OCI-LY3 (cell line): ENCODE data around the gene DIAPH2.

Experiments
- H2AFZ ChIP-seq: fragments of 200-600, 300-600 bp; shearing (Covaris generic); 2 replicates; pipeline ENCODE4 v1.6.0; 2014; ENCODE audit warnings: antibody characterized with exemption, low read depth, low read length
- H3K27ac ChIP-seq: fragments of 200-600, 300-600 bp; sonication (generic); 2 replicates; pipeline ENCODE4 v1.5.1; 2014; ENCODE audit warnings: mild to moderate bottlenecking, low read length, moderate library complexity, mixed read lengths
- H3K27me3 ChIP-seq: fragments of 200-600, 300-600 bp; sonication (generic); 2 replicates; pipeline ENCODE4 v1.6.1; 2014; ENCODE audit warnings: low read depth, low read length, mixed read lengths
- H3K36me3 ChIP-seq: fragments of 200-600, 300-600 bp; sonication (generic); replicated peaks from 2 replicates; pipeline ENCODE3; 2014; ENCODE audit warnings: low read depth, low read length, mixed read lengths
- H3K4me1 ChIP-seq: fragments of 300-600, 200-600 bp; sonication (generic); 2 replicates; pipeline ENCODE4 v1.6.1; 2014; ENCODE audit warnings: low read length, mixed read lengths
- H3K4me2 ChIP-seq: fragments of 200-600, 300-600 bp; sonication (generic); 2 replicates; pipeline ENCODE4 v1.6.1; 2014; ENCODE audit warnings: low read length, mixed read lengths
- H3K4me3 ChIP-seq: fragments of 300-600, 200-600 bp; sonication (generic); 2 replicates; pipeline ENCODE4 v1.5.1; 2014; ENCODE audit warnings: antibody characterized with exemption, mild to moderate bottlenecking, low read length, moderate library complexity
- H3K79me2 ChIP-seq: fragments of 300-600, 200-600 bp; shearing (Covaris generic); 2 replicates; pipeline ENCODE4 v1.6.1; 2014; ENCODE audit warnings: mild to moderate bottlenecking, low read length, mixed read lengths
- H3K9ac ChIP-seq: fragments of 300-600, 200-600 bp; shearing (Covaris generic); 2 replicates; pipeline ENCODE4 v1.6.0; 2014; ENCODE audit warnings: mild to moderate bottlenecking, low read length, moderate library complexity
- H3K9me3 ChIP-seq: fragments of 200-600, 300-600 bp; shearing (Covaris generic); 2 replicates; pipeline ENCODE4 v1.6.1; 2014; ENCODE audit warnings: low read length, mixed read lengths; ENCODE audit not compliant: insufficient read depth
- H4K20me1 ChIP-seq: fragments of 200-600, 300-600 bp; sonication (generic); 2 replicates; pipeline ENCODE4 v1.6.1; 2016; ENCODE audit warnings: low read length, mixed read lengths; ENCODE audit not compliant: insufficient read depth
- CTCF ChIP-seq: fragments of 200-600, 300-600 bp; sonication (generic); IDR thresholded peaks from 2 replicates; pipeline ENCODE4 v1.5.1; 2014; ENCODE audit warnings: antibody characterized with exemption, low read length, low read depth
- EZH2phosphoT487 ChIP-seq: fragments of 200-600 bp; shearing (Covaris generic); IDR thresholded peaks from 2 replicates; pipeline ENCODE4 v1.6.1; 2018; ENCODE audit warnings: antibody characterized with exemption, mixed run types, low read depth

DIAPH2 gene

GRCh38 chrX:97046867-97047266, 362.2 kb downstream of the DIAPH2 start:
- Histone ChIP-seq H3K9me3 (no peaks in the 10 kb centered on the region), H3K79me2 (no peaks in the 10 kb centered on the region), H3K4me1 (peaks cover 12% of the 10 kb centered on the region), H3K4me3 (no peak overlapping the region), H3K36me3 (no peaks in the 10 kb centered on the region), H2AFZ (no peak overlapping the region), H3K9ac (no peak overlapping the region), H4K20me1 (no peaks in the 10 kb centered on the region), H3K27me3 (no peaks in the 10 kb centered on the region), H3K4me2 (no peak overlapping the region), H3K27ac (no peak overlapping the region)
- no peak for TF ChIP-seq CTCF
- no peak for TF ChIP-seq EZH2phosphoT487

- no peaks in the 10 kb centered on the region for H3K36me3 ChIP-seq
- H3K27me3 ChIP-seq, result no peaks in the 10 kb centered on the region
- H3K9me3 ChIP-seq, result no peaks in the 10 kb centered on the region
- H4K20me1 ChIP-seq, result no peaks in the 10 kb centered on the region
- TF ChIP-seq CTCF (no peak), EZH2phosphoT487 (no peak)
- H3K4me1 ChIP-seq, result peaks cover 12% of the 10 kb centered on the region
- no peak overlapping the region for H2AFZ ChIP-seq
- H3K79me2 ChIP-seq, result no peaks in the 10 kb centered on the region
- peak overlapping the region; percentile 12; the same call in 1 of the 2 replicates for H3K4me2 ChIP-seq
- no peak overlapping the region for H3K4me3 ChIP-seq
- no peak overlapping the region for H3K27ac ChIP-seq
- no peak overlapping the region for H3K9ac ChIP-seq
Measured at GRCh38 chrX:97050392-97050791, 365.8 kb downstream of the DIAPH2 start.

GRCh38 chrX:97057349-97057909, 372.8 kb downstream of the DIAPH2 start:
- no peaks in the 10 kb centered on the region for H4K20me1 ChIP-seq
- no peak overlapping the region for H2AFZ ChIP-seq
- no peaks in the 10 kb centered on the region for H3K27me3 ChIP-seq
- no peak overlapping the region for H3K4me2 ChIP-seq
- no peaks in the 10 kb centered on the region for H3K79me2 ChIP-seq
- no peak overlapping the region for H3K4me3 ChIP-seq
- no peak overlapping the region for H3K27ac ChIP-seq
- no peak overlapping the region for H3K9ac ChIP-seq
- TF ChIP-seq CTCF, result no peak
- no peak for TF ChIP-seq EZH2phosphoT487
- H3K36me3 ChIP-seq, result no peaks in the 10 kb centered on the region
- H3K4me1 ChIP-seq, result peaks cover 4% of the 10 kb centered on the region
- no peaks in the 10 kb centered on the region for H3K9me3 ChIP-seq

GRCh38 chrX:97060020-97060419, 375.4 kb downstream of the DIAPH2 start:
- Histone ChIP-seq H4K20me1 (no peaks in the 10 kb centered on the region), H2AFZ (no peak overlapping the region), H3K79me2 (no peaks in the 10 kb centered on the region), H3K27ac (no peak overlapping the region), H3K9ac (no peak overlapping the region), H3K27me3 (no peaks in the 10 kb centered on the region), H3K4me3 (no peak overlapping the region), H3K4me2 (no peak overlapping the region), H3K9me3 (no peaks in the 10 kb centered on the region), H3K4me1 (peaks cover 16% of the 10 kb centered on the region), H3K36me3 (no peaks in the 10 kb centered on the region)
- TF ChIP-seq EZH2phosphoT487 (no peak), CTCF (no peak)
